ENCODE results near the gene PRSS58. TPM values are rescaled to one million over a fixed set of nuclear protein-coding genes. Genes with fewer than 3 reads are reported as not detected.

PRSS58 gene
- total RNA-seq, 2 experiments from 2014 or later, result not detected

GRCh38 chr7:142248166-142249160, 9.4 kb downstream of the PRSS58 start:
- Histone ChIP-seq H4K20me1 (ENCODE audit: insufficient read depth, low read length) (no peaks in the 10 kb centered on the region), H3K79me2 (ENCODE audit: insufficient read depth, low read depth, low read length) (no peaks in the 10 kb centered on the region), H3K4me3 (ENCODE audit: low read depth, low read length, poor library complexity, severe bottlenecking) (no peak overlapping the region), H3K4me2 (ENCODE audit: low read length) (no peak overlapping the region), H3K9me3 (ENCODE audit: low read length) (no peaks in the 10 kb centered on the region), H3K4me1 (ENCODE audit: insufficient read depth, low read length, poor library complexity, severe bottlenecking) (no peaks in the 10 kb centered on the region), H3K27ac (ENCODE audit: low read depth, low read length, poor library complexity, severe bottlenecking) (no peak overlapping the region), H3K36me3 (ENCODE audit: insufficient read depth, low read length) (no peaks in the 10 kb centered on the region), H3K9me2 (ENCODE audit: insufficient read depth, low read length) (no peaks in the 10 kb centered on the region), H2AFZ (ENCODE audit: low read length) (no peak overlapping the region)
- BruUV-seq (replicated peaks), result no TSS peak
- ChIA-PET POLR2A (interaction anchor here (0.6 to 0.7 kb wide), 4 partner anchors 49 to 1252 kb away, joined by 3 to 4 read pairs (median 3); no protein-coding TSS in a partner anchor), CTCF (ENCODE audit: unreplicated experiment) (interaction anchor here (0.5 to 0.6 kb wide), 3 partner anchors 63 to 1156 kb away, joined by 3 to 7 read pairs (median 3); no protein-coding TSS in a partner anchor)
- TF ChIP-seq CTCF (conservative IDR thresholded peaks at IDR 0.05; ENCODE audit: low read length) (no peak), EZH2phosphoT487 (IDR thresholded peaks at IDR 0.05; ENCODE audit: borderline replicate concordance, low read depth, low read length) (no peak)
- DNase-seq (ENCODE audit: low spot score), result no peak
- intact Hi-C loops (cut with micrococcal nuclease; ENCODE audit: unreplicated experiment), result no loop called here

- ChIA-PET POLR2A (no interaction called here), CTCF (ENCODE audit: unreplicated experiment) (no interaction called here)
- Histone ChIP-seq H3K27ac (ENCODE audit: low read depth, low read length, poor library complexity, severe bottlenecking) (no peak overlapping the region), H3K36me3 (ENCODE audit: insufficient read depth, low read length) (no peaks in the 10 kb centered on the region), H3K4me2 (ENCODE audit: low read length) (no peak overlapping the region), H3K4me3 (ENCODE audit: low read depth, low read length, poor library complexity, severe bottlenecking) (no peak overlapping the region), H2AFZ (ENCODE audit: low read length) (no peak overlapping the region), H3K79me2 (ENCODE audit: insufficient read depth, low read depth, low read length) (no peaks in the 10 kb centered on the region), H3K4me1 (ENCODE audit: insufficient read depth, low read length, poor library complexity, severe bottlenecking) (no peaks in the 10 kb centered on the region), H3K9me2 (ENCODE audit: insufficient read depth, low read length) (no peaks in the 10 kb centered on the region), H3K9me3 (ENCODE audit: low read length) (no peaks in the 10 kb centered on the region), H4K20me1 (ENCODE audit: insufficient read depth, low read length) (no peaks in the 10 kb centered on the region)
- no peak for DNase-seq (ENCODE audit: low spot score)
- intact Hi-C loops (cut with micrococcal nuclease; ENCODE audit: unreplicated experiment), result no loop called here
- TF ChIP-seq EZH2phosphoT487 (IDR thresholded peaks at IDR 0.05; ENCODE audit: borderline replicate concordance, low read depth, low read length) (no peak), CTCF (conservative IDR thresholded peaks at IDR 0.05; ENCODE audit: low read length) (no peak)
- no TSS peak for BruUV-seq (replicated peaks)
Observed at GRCh38 chr7:142243823-142244222, 14.0 kb downstream of the PRSS58 start.

GRCh38 chr7:142240546-142240945, 17.3 kb downstream of the PRSS58 start:
- H3K4me3 ChIP-seq (ENCODE audit: low read depth, low read length, poor library complexity, severe bottlenecking), result no peak overlapping the region
- no peak overlapping the region for H3K27ac ChIP-seq (ENCODE audit: low read depth, low read length, poor library complexity, severe bottlenecking)
- no peaks in the 10 kb centered on the region for H3K36me3 ChIP-seq (ENCODE audit: insufficient read depth, low read length)
- intact Hi-C loops (cut with micrococcal nuclease; ENCODE audit: unreplicated experiment), result no loop called here
- POLR2A ChIA-PET, result no interaction called here
- no peak for TF ChIP-seq CTCF (conservative IDR thresholded peaks at IDR 0.05; ENCODE audit: low read length)
- no peak for TF ChIP-seq EZH2phosphoT487 (IDR thresholded peaks at IDR 0.05; ENCODE audit: borderline replicate concordance, low read depth, low read length)
- no peaks in the 10 kb centered on the region for H3K9me2 ChIP-seq (ENCODE audit: insufficient read depth, low read length)
- DNase-seq (ENCODE audit: low spot score), result no peak
- no peak overlapping the region for H3K4me2 ChIP-seq (ENCODE audit: low read length)
- no peaks in the 10 kb centered on the region for H3K4me1 ChIP-seq (ENCODE audit: insufficient read depth, low read length, poor library complexity, severe bottlenecking)
- no peaks in the 10 kb centered on the region for H3K79me2 ChIP-seq (ENCODE audit: insufficient read depth, low read depth, low read length)
- no peaks in the 10 kb centered on the region for H3K9me3 ChIP-seq (ENCODE audit: low read length)
- BruUV-seq (replicated peaks), result no TSS peak
- no peaks in the 10 kb centered on the region for H4K20me1 ChIP-seq (ENCODE audit: insufficient read depth, low read length)
- CTCF ChIA-PET (ENCODE audit: unreplicated experiment), result no interaction called here
- no peak overlapping the region for H2AFZ ChIP-seq (ENCODE audit: low read length)

All from OCI-LY7 (cell line).